GM18867 (cell line): ENCODE measurements around the gene PEX12.
"Not testable (repeated sequence)": the region's sequence is repeated elsewhere in the genome, so short reads cannot be mapped to it uniquely, and the experiment has no call there.

Source experiments
- ATAC-seq: cut with Tn5 transposase; IDR thresholded peaks from one replicate; pipeline ENCODE4 v1.9.1; 2021; ENCODE audit warnings: mild to moderate bottlenecking, moderate library complexity; ENCODE audit not compliant: unreplicated experiment

Gene PEX12

GRCh38 chr17:35537601-35538141, 40.7 kb downstream of the PEX12 start, which contains the start of gene SLFN12L:
Gene SLFN12L (minus strand): TSS chr17:35537678. CDS start chr17:35522364, 15,314 bp downstream.
- ATAC-seq = no peak

GRCh38 chr17:35536664-35537171, 41.7 kb downstream of the PEX12 start:
- ATAC-seq = no peak

GRCh38 chr17:35535406-35535805, 43.0 kb downstream of the PEX12 start:
- ATAC-seq = not testable (repeated sequence)

- no peak for ATAC-seq
Measured at GRCh38 chr17:35534576-35535093, 43.7 kb downstream of the PEX12 start.

GRCh38 chr17:35531160-35531559, 47.2 kb downstream of the PEX12 start:
- ATAC-seq = no peak

GRCh38 chr17:35529866-35530265, 48.5 kb downstream of the PEX12 start:
- ATAC-seq = no peak

GRCh38 chr17:35529326-35529725, 49.0 kb downstream of the PEX12 start:
- not testable (repeated sequence) for ATAC-seq
